ENCODE results near the gene SPECC1. TPM values are rescaled to one million over a fixed set of nuclear protein-coding genes. Genes with fewer than 3 reads are reported as not detected.

Gene SPECC1
- total and polyA plus RNA-seq, 2 experiments from 2014 or later = 1.3 to 1.5 TPM

DNA sequence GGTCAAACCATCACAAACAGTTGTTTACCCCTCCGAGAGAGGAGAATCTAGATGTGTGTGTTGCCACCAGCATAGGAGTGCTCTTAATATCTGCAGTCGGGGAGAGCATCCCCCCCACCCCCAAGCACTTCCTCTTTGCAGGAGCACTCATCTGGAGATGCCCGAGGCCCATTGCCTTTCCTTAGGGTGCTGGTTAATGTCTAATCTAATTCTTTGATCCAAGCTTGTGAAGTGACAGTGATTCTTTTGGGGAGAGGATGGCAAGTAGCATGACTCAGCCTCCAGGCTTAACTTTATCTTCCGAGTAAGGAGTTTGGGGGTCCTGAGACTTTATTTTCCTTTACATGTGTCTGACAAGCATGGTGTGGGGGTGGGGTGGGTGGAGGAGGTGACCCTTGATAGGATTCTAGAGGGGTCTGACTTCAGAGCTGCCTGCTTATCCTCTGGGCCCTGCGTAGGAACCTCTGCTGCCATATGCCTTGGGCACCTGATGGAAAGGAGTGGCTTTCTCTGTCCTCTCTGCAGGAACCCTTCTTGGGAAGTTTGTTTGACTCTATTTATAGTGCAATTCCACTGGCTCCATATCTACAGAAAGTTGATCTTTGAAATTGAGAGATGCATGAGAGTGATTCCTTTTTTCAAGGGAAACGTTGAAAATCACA lies 207.1 kb downstream of the SPECC1 start:
- H3K4me3 ChIP-seq = no peak overlapping the region
- H3K9me3 ChIP-seq (ENCODE audit: low read depth) = no peaks in the 10 kb centered on the region
- no peak for DNase-seq
- no peaks in the 10 kb centered on the region for H3K9me2 ChIP-seq (ENCODE audit: insufficient read depth)
- no peak for TF ChIP-seq EZH2 (IDR thresholded peaks at IDR 0.05; ENCODE audit: insufficient read depth, poor library complexity, severe bottlenecking)
- TF ChIP-seq EZH2phosphoT487 (IDR thresholded peaks at IDR 0.05; ENCODE audit: insufficient read depth, low read depth) = no peak
- peaks cover 4% of the 10 kb centered on the region; the same call in 1 of the 2 replicates for H3K27me3 ChIP-seq (replicated peaks; ENCODE audit: insufficient read depth)
- H2AFZ ChIP-seq = no peak overlapping the region
- H4K20me1 ChIP-seq (ENCODE audit: insufficient read depth) = no peaks in the 10 kb centered on the region
- H3F3A ChIP-seq (ENCODE audit: insufficient read depth) = no peaks in the 10 kb centered on the region
- H3K4me1 ChIP-seq (ENCODE audit: insufficient read depth) = no peaks in the 10 kb centered on the region
- no peak overlapping the region for H3K27ac ChIP-seq
- no peak overlapping the region for H3K4me2 ChIP-seq (ENCODE audit: unreplicated experiment)
- H3K79me2 ChIP-seq (ENCODE audit: insufficient read depth) = no peaks in the 10 kb centered on the region
- 62 to 65% methylated on average over 6 of the region's 6 CpGs for WGBS, 2 experiments (ENCODE audit: low coverage in 1 of 2, low lambda C conversion rate in 2 of 2, missing lambda C conversion rate in 2 of 2)
- H3K9ac ChIP-seq = no peak overlapping the region
- no peaks in the 10 kb centered on the region for H3K36me3 ChIP-seq (ENCODE audit: low read depth)
- in situ Hi-C loops (cut with MboI) = loop anchor here (25.0 kb wide), 1 partner anchor 229 kb away; the partner anchor contains the start of gene AKAP10

DNA sequence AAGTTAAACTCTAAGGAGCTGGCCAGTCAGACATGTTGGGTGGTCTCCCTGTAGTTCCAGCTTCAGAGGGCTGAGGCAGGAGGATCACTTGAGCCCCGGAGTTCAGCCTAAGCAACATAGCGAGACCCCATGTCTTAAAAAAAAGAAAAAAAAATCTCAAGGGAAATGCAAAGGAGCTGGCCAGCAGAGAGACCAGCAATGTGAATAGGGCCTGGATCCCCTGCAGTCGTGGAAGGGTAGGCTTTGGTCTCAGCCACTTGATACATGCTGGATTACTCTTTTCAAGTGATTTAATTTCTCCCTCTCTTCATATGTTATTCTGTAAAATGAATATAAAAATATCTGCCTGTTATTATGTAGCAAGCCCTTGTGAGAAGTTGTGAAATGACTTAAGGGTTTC lies 207.7 kb downstream of the SPECC1 start:
- no peak overlapping the region for H3K4me3 ChIP-seq
- DNase-seq = no peak
- no peaks in the 10 kb centered on the region for H3K79me2 ChIP-seq (ENCODE audit: insufficient read depth)
- TF ChIP-seq EZH2 (IDR thresholded peaks at IDR 0.05; ENCODE audit: insufficient read depth, poor library complexity, severe bottlenecking) (no peak), EZH2phosphoT487 (IDR thresholded peaks at IDR 0.05; ENCODE audit: insufficient read depth, low read depth) (no peak)
- H3K4me2 ChIP-seq (ENCODE audit: unreplicated experiment) = no peak overlapping the region
- 41 to 43% methylated on average over 3 of the region's 3 CpGs for WGBS, 2 experiments (ENCODE audit: low coverage in 1 of 2, low lambda C conversion rate in 2 of 2, missing lambda C conversion rate in 2 of 2)
- no peaks in the 10 kb centered on the region for H3K4me1 ChIP-seq (ENCODE audit: insufficient read depth)
- peaks cover 9% of the 10 kb centered on the region; the same call in 1 of the 2 replicates for H3K27me3 ChIP-seq (replicated peaks; ENCODE audit: insufficient read depth)
- in situ Hi-C loops (cut with MboI) = loop anchor here (25.0 kb wide), 1 partner anchor 230 kb away; the partner anchor contains the start of gene AKAP10
- no peak overlapping the region for H3K27ac ChIP-seq
- H3F3A ChIP-seq (ENCODE audit: insufficient read depth) = no peaks in the 10 kb centered on the region
- H3K9me3 ChIP-seq (ENCODE audit: low read depth) = no peaks in the 10 kb centered on the region
- no peak overlapping the region for H2AFZ ChIP-seq
- H3K9me2 ChIP-seq (ENCODE audit: insufficient read depth) = no peaks in the 10 kb centered on the region
- no peak overlapping the region for H3K9ac ChIP-seq
- H3K36me3 ChIP-seq (ENCODE audit: low read depth) = no peaks in the 10 kb centered on the region
- H4K20me1 ChIP-seq (ENCODE audit: insufficient read depth) = no peaks in the 10 kb centered on the region

DNA sequence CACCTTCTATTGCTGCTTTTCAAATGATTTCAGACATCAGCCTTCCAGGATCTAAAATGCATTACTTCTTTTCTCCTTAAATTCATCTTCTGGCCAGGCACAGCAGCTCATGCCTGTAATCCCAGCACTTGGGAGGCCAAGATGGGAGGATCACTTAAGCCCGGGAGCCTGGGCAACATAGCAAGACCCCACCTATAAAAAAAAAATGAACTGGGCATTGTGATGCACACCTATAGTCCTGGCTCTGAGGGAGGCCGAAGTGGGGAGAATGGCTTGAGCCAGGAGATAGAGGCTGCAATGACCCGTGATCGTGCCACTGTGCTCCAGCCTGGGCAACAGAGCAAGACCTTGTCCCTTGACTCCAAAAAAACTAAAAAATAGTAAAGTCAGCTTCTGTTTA lies 208.5 kb downstream of the SPECC1 start:
- Histone ChIP-seq H3K4me1 (ENCODE audit: insufficient read depth) (no peaks in the 10 kb centered on the region), H3K27me3 (replicated peaks; ENCODE audit: insufficient read depth) (peaks cover 9% of the 10 kb centered on the region; the same call in 1 of the 2 replicates), H3K9ac (no peak overlapping the region), H3K9me2 (ENCODE audit: insufficient read depth) (no peaks in the 10 kb centered on the region), H3K27ac (no peak overlapping the region), H3F3A (ENCODE audit: insufficient read depth) (no peaks in the 10 kb centered on the region), H3K79me2 (ENCODE audit: insufficient read depth) (no peaks in the 10 kb centered on the region), H3K4me3 (no peak overlapping the region), H3K36me3 (ENCODE audit: low read depth) (no peaks in the 10 kb centered on the region), H2AFZ (no peak overlapping the region), H3K4me2 (ENCODE audit: unreplicated experiment) (no peak overlapping the region), H3K9me3 (ENCODE audit: low read depth) (no peaks in the 10 kb centered on the region), H4K20me1 (ENCODE audit: insufficient read depth) (no peaks in the 10 kb centered on the region)
- no peak for TF ChIP-seq EZH2 (IDR thresholded peaks at IDR 0.05; ENCODE audit: insufficient read depth, poor library complexity, severe bottlenecking)
- TF ChIP-seq EZH2phosphoT487 (IDR thresholded peaks at IDR 0.05; ENCODE audit: insufficient read depth, low read depth) = no peak
- in situ Hi-C loops (cut with MboI) = loop anchor here (25.0 kb wide), 1 partner anchor 230 kb away; the partner anchor contains the start of gene AKAP10
- DNase-seq = no peak
- WGBS, 2 experiments (ENCODE audit: low coverage in 1 of 2, low lambda C conversion rate in 2 of 2, missing lambda C conversion rate in 2 of 2) = 57 to 61% methylated on average over 4 of the region's 4 CpGs

GRCh38 chr17:20218272-20218671 lies 209.1 kb downstream of the SPECC1 start:
- Histone ChIP-seq H3K27ac (no peak overlapping the region), H3K4me3 (no peak overlapping the region), H2AFZ (no peak overlapping the region), H3K9me3 (ENCODE audit: low read depth) (no peaks in the 10 kb centered on the region), H3K9ac (no peak overlapping the region), H3K9me2 (ENCODE audit: insufficient read depth) (no peaks in the 10 kb centered on the region), H3K27me3 (replicated peaks; ENCODE audit: insufficient read depth) (peaks cover 9% of the 10 kb centered on the region; the same call in 1 of the 2 replicates), H3K4me1 (ENCODE audit: insufficient read depth) (no peaks in the 10 kb centered on the region), H4K20me1 (ENCODE audit: insufficient read depth) (no peaks in the 10 kb centered on the region), H3F3A (ENCODE audit: insufficient read depth) (no peaks in the 10 kb centered on the region), H3K79me2 (ENCODE audit: insufficient read depth) (no peaks in the 10 kb centered on the region), H3K4me2 (ENCODE audit: unreplicated experiment) (no peak overlapping the region), H3K36me3 (ENCODE audit: low read depth) (no peaks in the 10 kb centered on the region)
- in situ Hi-C loops (cut with MboI) = loop anchor here (25.0 kb wide), 1 partner anchor 231 kb away; the partner anchor contains the start of gene AKAP10
- 76 to 81% methylated on average over 3 of the region's 3 CpGs for WGBS, 2 experiments (ENCODE audit: low coverage in 1 of 2, low lambda C conversion rate in 2 of 2, missing lambda C conversion rate in 2 of 2)
- DNase-seq = no peak
- TF ChIP-seq EZH2phosphoT487 (IDR thresholded peaks at IDR 0.05; ENCODE audit: insufficient read depth, low read depth) = no peak
- TF ChIP-seq EZH2 (IDR thresholded peaks at IDR 0.05; ENCODE audit: insufficient read depth, poor library complexity, severe bottlenecking) = no peak

Data from GM23248 (cell line).